ENCODE data around the gene ZNF500. TPM values are rescaled to one million over a fixed set of nuclear protein-coding genes. Genes with fewer than 3 reads are reported as not detected.

The ZNF500 gene
- total RNA-seq, 1 experiment from 2014 or later, result 20.1 TPM

- peaks cover 0 to 8% of the 10 kb centered on the region in 2 experiments; a peak in 3 of 4 replicates for H3K36me3 ChIP-seq (ENCODE audit: control insufficient read depth in 1 of 2, insufficient read depth in 2 of 2, low read length in 2 of 2)
- POLR2A ChIA-PET, result no interaction called here
Observed at GRCh38 chr16:4748682-4749411, 18.1 kb downstream of the ZNF500 start.

GRCh38 chr16:4747906-4748681 lies 18.9 kb downstream of the ZNF500 start:
- Histone ChIP-seq H3K79me2 (ENCODE audit: insufficient read depth, low read length) (no peaks in the 10 kb centered on the region), H3K27ac (ENCODE audit: low read depth, low read length) (no peak overlapping the region), H3K4me3 (replicated peaks in 1 of 2; ENCODE audit: low read depth in 1 of 2, low read length in 2 of 2) (no peak overlapping the region), H3K27me3 (ENCODE audit: insufficient read depth, low read length) (no peaks in the 10 kb centered on the region), H2AFZ (ENCODE audit: low read depth, low read length, poor library complexity, severe bottlenecking) (no peak overlapping the region), H3K9me3 (ENCODE audit: control insufficient read depth in 1 of 2, insufficient read depth in 1 of 2, low read depth in 1 of 2, low read length in 2 of 2) (no peaks in the 10 kb centered on the region), H3K4me2 (ENCODE audit: low read length) (no peak overlapping the region), H4K20me1 (ENCODE audit: insufficient read depth) (no peaks in the 10 kb centered on the region), H3K9ac (ENCODE audit: low read length) (no peak overlapping the region), H3K36me3 (ENCODE audit: control insufficient read depth in 1 of 2, insufficient read depth in 2 of 2, low read length in 2 of 2) (peaks cover 0 to 8% of the 10 kb centered on the region in 2 experiments; a peak in 3 of 4 replicates), H3K4me1 (ENCODE audit: control insufficient read depth in 1 of 2, insufficient read depth in 2 of 2, low read length in 2 of 2) (no peaks in the 10 kb centered on the region), H3K9me2 (ENCODE audit: insufficient read depth) (no peaks in the 10 kb centered on the region)
- TF ChIP-seq POLR2AphosphoS5 (IDR thresholded peaks at IDR 0.05; ENCODE audit: low read depth, low read length), result 0 out of 2 replicates have a peak, but pooled peaks have one; percentile 4
- TF ChIP-seq MAX (IDR thresholded peaks at IDR 0.05), result no peak
- intact Hi-C loops (cut with micrococcal nuclease), result no loop called here
- BruUV-seq (replicated peaks), result TSS peak; percentile 19
- ChIA-PET POLR2A (interaction anchor here (1.3 kb wide), 1 partner anchor 14 kb away, joined by 3 read pairs; the partner anchor contains the start of genes ANKS3 and DNAAF8), RAD21 (ENCODE audit: low non-redundant PET in 1 of 2, low total read pairs in 2 of 2, uncharacterized antibody in 2 of 2, unreplicated experiment in 2 of 2) (no interaction called here), CTCF (no interaction called here)
- ATAC-seq (no peak), DNase-seq (ENCODE audit: low read depth, low spot score) (no peak)

More at GRCh38 chr16:4748682-4749411, 18.1 kb downstream of the ZNF500 start:
- Histone ChIP-seq H3K4me2 (ENCODE audit: low read length) (no peak overlapping the region), H3K9ac (ENCODE audit: low read length) (no peak overlapping the region), H4K20me1 (ENCODE audit: insufficient read depth) (no peaks in the 10 kb centered on the region), H3K79me2 (ENCODE audit: insufficient read depth, low read length) (no peaks in the 10 kb centered on the region), H3K27ac (ENCODE audit: low read depth, low read length) (no peak overlapping the region), H3K27me3 (ENCODE audit: insufficient read depth, low read length) (no peaks in the 10 kb centered on the region), H3K9me2 (ENCODE audit: insufficient read depth) (no peaks in the 10 kb centered on the region), H2AFZ (ENCODE audit: low read depth, low read length, poor library complexity, severe bottlenecking) (no peak overlapping the region), H3K4me1 (ENCODE audit: control insufficient read depth in 1 of 2, insufficient read depth in 2 of 2, low read length in 2 of 2) (no peaks in the 10 kb centered on the region), H3K4me3 (replicated peaks in 1 of 2; ENCODE audit: low read depth in 1 of 2, low read length in 2 of 2) (no peak overlapping the region), H3K9me3 (ENCODE audit: control insufficient read depth in 1 of 2, insufficient read depth in 1 of 2, low read depth in 1 of 2, low read length in 2 of 2) (no peaks in the 10 kb centered on the region)
- no peak for TF ChIP-seq CEBPB (IDR thresholded peaks at IDR 0.05; ENCODE audit: low read depth)
- TF ChIP-seq ZNF274 (IDR thresholded peaks at IDR 0.05; ENCODE audit: low read depth, low read length), result no peak
- no peak for TF ChIP-seq ATF3 (IDR thresholded peaks at IDR 0.05)
- intact Hi-C loops (cut with micrococcal nuclease), result no loop called here
- ChIA-PET RAD21 (ENCODE audit: low non-redundant PET in 1 of 2, low total read pairs in 2 of 2, uncharacterized antibody in 2 of 2, unreplicated experiment in 2 of 2) (no interaction called here), CTCF (no interaction called here)
- ATAC-seq (no peak), DNase-seq (ENCODE audit: low read depth, low spot score) (no peak)
- BruUV-seq (replicated peaks), result no TSS peak
